ENCODE results near the gene LGSN. TPM values are rescaled to one million over a fixed set of nuclear protein-coding genes. Genes with fewer than 3 reads are reported as not detected.

Gene LGSN
- total and polyA plus RNA-seq, 2 of the 13 experiments (the other 11 are each of a cell fraction or from before 2014, with no cell fraction given) = 0.13 to 0.63 TPM

- Histone ChIP-seq H3K4me1 (ENCODE audit: insufficient read depth, low read length) (peaks cover 16% of the 10 kb centered on the region), H3K4me3 (replicated peaks in 1 of 3; ENCODE audit: insufficient read depth in 1 of 3, low read depth in 2 of 3, low read length in 3 of 3) (no peak overlapping the region), H3K9me3 (ENCODE audit: low read length) (no peaks in the 10 kb centered on the region; the same call in 1 of the 2 replicates), H3K9ac (ENCODE audit: insufficient read depth, low read depth, low read length) (no peak overlapping the region), H3K79me2 (ENCODE audit: insufficient read depth, low read length) (no peaks in the 10 kb centered on the region), H4K20me1 (ENCODE audit: insufficient read depth, low read length) (no peaks in the 10 kb centered on the region), H2AFZ (ENCODE audit: low read length) (no peak overlapping the region), H3K36me3 (replicated peaks in 1 of 2; ENCODE audit: control insufficient read depth in 1 of 2, insufficient read depth in 2 of 2, low read length in 2 of 2) (no peaks in the 10 kb centered on the region), H3K27ac (ENCODE audit: extremely low read length, insufficient read depth, low read length) (no peak overlapping the region), H3K4me2 (ENCODE audit: low read depth, low read length) (no peak overlapping the region), H3K27me3 (ENCODE audit: control insufficient read depth in 1 of 2, insufficient read depth in 2 of 2, low read length in 2 of 2) (no peaks in the 10 kb centered on the region)
- 97% methylated on average over 7 of the region's 7 CpGs for WGBS (ENCODE audit: low lambda C conversion rate)
- no peak for ATAC-seq
- BruUV-seq (replicated peaks) = no TSS peak
- in situ Hi-C loops (cut with HindIII; ENCODE audit: extremely low pct_ligation_motif_present, low pct_unique_long_range_greater_than_20kb) = no loop called here
- CTCF ChIA-PET (ENCODE audit: low intra/inter-chr PET ratio, low total read pairs) = no interaction called here
- TF ChIP-seq BHLHE40 (IDR thresholded peaks at IDR 0.05; ENCODE audit: low read length) = no peak
- no peak for TF ChIP-seq ZNF496 (CRISPR knock-in tag; IDR thresholded peaks at IDR 0.05; ENCODE audit: insufficient replicate concordance)
- no peak for TF ChIP-seq MAFG (CRISPR knock-in tag; IDR thresholded peaks at IDR 0.05)
- TF ChIP-seq CENPBD1 (CRISPR knock-in tag; IDR thresholded peaks at IDR 0.05; ENCODE audit: borderline replicate concordance, low read depth) = no peak
- TF ChIP-seq ELF4 (CRISPR knock-in tag; IDR thresholded peaks at IDR 0.05; ENCODE audit: borderline replicate concordance) = no peak
- TF ChIP-seq ZNF354B (CRISPR knock-in tag; IDR thresholded peaks at IDR 0.05) = no peak
- no peak for TF ChIP-seq ASH2L (IDR thresholded peaks at IDR 0.05; ENCODE audit: insufficient read length, low read depth, low read length)
- TF ChIP-seq SIN3B (IDR thresholded peaks at IDR 0.05; ENCODE audit: low read length) = no peak
- TF ChIP-seq NBN (conservative IDR thresholded peaks at IDR 0.05) = no peak
- TF ChIP-seq ZNF772 (CRISPR knock-in tag; IDR thresholded peaks at IDR 0.05) = no peak
- no peak for TF ChIP-seq IRF1 (CRISPR knock-in tag; IDR thresholded peaks at IDR 0.05; ENCODE audit: low read depth)
- no peak for TF ChIP-seq KIAA2018 (CRISPR knock-in tag; IDR thresholded peaks at IDR 0.05; ENCODE audit: borderline replicate concordance)
- no peak for TF ChIP-seq JDP2 (CRISPR knock-in tag; IDR thresholded peaks at IDR 0.05; ENCODE audit: borderline replicate concordance)
- no peak for TF ChIP-seq ARNTL (CRISPR knock-in tag; IDR thresholded peaks at IDR 0.05)
- TF ChIP-seq ZC3H13 (CRISPR knock-in tag; IDR thresholded peaks at IDR 0.05) = no peak
- TF ChIP-seq PRPF4 (IDR thresholded peaks at IDR 0.05; ENCODE audit: low read depth, low read length, poor library complexity, severe bottlenecking) = no peak
- TF ChIP-seq ZNF644 (CRISPR knock-in tag; IDR thresholded peaks at IDR 0.05; ENCODE audit: low read depth) = no peak
- intact Hi-C loops (cut with micrococcal nuclease; ENCODE audit: unreplicated experiment) = no loop called here
- POLR2A ChIA-PET = no interaction called here
- no peak for FAIRE-seq
- DNase-seq (ENCODE audit: low spot score) = no peak
These were observed 48.6 kb upstream of the LGSN start for GRCh38 chr6:63368347-63368746.

Measured in HepG2 (cell line).